HPDE6-E6E7 (cell line): ENCODE data around the gene GFM1.

Source experiments
- DNase-seq: peaks from one replicate; pipeline ENCODE4 v3.0.0; 2011; ENCODE audit warnings: missing footprints; ENCODE audit errors: extremely low spot score

GFM1 gene

DNA sequence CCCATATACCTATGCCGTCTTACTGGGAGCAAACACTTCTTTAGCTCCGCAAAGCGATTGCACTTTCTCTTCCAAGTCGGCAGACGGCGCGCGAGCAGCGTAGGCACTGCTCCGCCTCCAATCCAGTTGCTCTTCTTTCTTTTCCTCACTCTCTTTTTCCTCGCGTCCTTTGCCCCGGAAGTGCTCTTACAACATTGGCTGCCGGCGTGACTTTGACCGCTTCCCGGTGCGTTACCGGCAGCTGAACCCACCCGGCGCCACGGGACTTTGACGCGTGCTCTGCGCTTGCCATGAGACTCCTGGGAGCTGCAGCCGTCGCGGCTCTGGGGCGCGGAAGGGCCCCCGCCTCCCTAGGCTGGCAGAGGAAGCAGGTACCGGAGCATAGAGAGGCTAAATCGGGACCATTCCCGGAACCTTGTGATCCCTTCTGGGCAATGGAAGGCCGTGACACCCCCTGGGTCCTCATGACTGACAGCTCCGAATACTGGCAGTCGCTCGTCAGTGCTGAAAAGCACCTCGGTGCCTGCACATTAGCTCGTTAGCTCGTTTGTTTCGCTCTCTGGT, at the start of gene GFM1:
Gene GFM1 (plus strand): TSS at position 183 of the 564 bp plus-strand sequence. CDS start 108 bp downstream, at position 291.
- peak; percentile 84 for DNase-seq

DNA sequence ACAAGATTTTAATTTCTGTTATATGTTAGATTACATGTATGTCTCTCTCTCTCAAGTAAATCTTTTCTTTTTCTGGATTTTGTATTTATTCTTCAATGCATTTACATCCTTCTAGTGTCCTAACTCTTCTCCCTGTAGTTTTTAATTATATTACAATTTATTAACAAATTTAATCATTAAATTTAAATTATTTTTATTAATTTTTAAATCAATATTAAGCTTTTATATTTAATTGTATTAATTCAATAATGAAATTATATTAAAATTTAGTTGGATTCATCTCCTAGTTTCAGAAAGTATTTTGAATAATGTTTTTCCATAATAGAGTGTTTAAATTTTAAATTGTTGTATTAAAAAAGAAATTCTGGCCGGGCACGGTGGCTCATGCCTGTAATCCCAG, 43.5 kb upstream of the GFM1 start:
- DNase-seq = no peak

DNA sequence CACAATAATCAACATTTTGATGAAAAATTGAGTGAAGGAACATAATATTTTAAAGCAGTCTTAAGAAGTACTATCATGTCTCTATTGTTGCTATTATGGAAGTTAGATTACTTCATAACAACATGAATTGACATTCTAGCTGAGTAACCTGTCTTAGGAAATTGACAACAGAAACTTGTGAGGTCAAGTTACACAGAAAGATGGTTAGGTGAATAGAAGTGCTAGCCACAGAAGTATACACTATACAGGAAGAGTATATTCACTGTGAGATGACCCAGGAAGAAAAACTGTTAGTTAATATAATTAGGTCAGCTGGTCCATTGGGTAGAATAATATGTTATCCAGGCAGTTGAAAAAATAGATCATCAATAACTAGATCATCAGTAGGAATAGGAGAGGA, 42.1 kb upstream of the GFM1 start:
- no peak for DNase-seq

DNA sequence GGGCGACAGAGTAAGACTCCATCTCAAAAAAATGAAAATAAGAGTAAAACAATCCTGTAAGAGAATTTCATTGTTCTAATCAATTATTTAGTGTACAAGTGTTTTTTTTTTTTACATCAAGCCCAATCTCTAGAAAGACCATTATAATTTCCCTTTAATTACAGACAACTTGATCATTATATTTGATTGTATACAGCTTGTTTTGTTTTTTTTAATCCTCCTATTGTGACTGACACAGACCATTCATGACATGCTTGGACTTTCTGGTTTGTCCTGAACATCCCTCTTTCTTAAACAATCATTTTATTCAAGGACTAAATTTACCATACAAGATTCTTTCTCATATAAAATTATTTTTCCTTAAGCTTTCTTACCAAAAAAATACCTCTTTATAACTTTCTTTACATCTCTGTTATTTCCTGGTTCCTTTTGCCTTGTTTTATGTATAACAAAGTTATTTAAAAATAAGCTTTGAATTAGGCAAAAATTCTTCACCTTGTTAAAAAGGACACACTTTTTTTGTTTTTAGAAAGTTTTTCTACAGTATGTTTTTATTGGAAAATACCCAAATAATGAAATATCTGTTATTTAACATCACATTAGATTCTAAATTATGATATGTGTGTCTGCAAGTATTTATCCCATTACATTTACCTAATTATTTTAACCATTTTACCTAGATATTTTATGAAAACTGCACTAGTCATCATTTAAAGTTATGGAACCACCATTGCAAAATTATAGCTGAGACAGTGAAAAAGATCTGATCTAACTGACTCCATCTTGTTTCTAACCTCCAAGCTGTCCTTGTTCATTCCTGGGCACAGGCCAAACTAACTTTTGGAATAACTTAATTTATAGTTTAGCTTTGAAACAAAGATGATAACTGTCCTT, 26.1 kb upstream of the GFM1 start:
- no peak for DNase-seq

DNA sequence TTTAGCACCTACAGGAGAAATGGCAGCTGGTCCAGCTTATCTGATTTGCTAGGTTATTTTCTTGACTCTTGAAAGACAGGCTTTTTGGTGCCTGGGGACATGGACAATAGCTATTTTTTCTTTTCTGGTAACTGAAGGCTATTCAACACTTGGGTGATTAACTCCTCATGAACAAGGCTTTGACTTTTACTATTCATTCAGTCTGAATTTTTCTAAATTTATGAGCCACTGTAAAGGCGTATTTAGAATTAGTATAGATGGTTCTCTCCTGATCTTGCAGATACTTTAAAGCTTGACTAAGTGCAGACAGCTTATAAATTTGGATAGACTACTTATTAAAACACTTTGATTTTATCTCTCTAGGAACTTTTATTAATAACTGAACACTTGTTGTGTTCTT, 18.4 kb upstream of the GFM1 start:
- DNase-seq = no peak

DNA sequence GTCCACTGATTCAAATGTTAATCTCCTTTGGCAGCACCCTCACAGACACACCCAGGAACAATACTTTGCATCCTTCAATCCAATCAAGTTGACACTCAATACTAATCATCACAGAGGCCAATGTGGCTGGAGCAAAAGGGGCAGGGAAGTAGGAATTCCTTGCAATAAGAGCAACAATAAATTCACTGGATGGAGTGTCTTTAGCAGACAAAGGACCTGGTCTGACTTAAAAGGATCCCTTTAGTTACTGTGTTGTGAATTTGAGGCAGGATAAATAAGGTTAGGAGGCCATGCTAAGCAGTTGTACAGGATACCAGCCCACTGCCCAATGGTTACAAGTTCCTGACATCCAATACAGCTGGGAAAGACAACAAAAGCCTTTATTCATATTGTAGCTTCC, 12.3 kb upstream of the GFM1 start:
- no peak for DNase-seq

DNA sequence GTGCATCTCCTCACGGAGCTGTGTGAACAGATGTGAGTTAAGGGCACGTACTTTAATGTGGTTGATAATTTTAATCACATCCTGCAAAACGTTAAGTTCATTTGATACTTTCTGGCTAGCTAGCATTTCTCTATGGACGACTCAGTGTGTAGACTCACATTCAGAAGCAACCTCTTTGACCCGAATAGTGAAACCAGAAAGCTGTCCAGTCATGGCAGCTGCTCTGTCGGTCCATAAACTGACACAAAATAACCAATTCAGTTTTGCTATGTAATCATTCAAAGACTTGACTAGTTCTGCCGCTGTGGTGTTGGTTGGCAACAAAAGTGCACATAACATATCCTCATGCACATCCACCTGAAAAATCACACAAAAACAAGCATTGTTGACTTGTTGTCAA, 3.7 kb upstream of the GFM1 start:
- DNase-seq = no peak

DNA sequence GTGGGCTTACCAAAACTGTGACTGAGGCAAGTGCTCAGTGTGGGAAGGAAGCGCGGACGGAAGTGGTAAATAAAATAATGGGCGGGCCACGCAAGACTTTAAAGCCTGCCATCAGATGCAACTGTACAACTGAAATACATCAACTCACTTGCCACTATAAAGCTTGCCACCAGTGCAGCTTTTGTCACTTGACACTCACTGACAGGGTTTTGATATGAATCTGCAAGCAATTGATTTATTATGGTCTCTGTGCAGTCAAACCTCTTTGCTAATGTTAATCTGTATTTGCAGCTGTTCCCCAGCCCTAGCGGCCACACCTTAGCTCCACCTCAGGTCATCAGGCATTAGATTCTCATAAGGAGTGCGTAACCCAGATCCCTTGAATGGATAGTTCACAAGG, 2.3 kb upstream of the GFM1 start:
- no peak for DNase-seq

DNA sequence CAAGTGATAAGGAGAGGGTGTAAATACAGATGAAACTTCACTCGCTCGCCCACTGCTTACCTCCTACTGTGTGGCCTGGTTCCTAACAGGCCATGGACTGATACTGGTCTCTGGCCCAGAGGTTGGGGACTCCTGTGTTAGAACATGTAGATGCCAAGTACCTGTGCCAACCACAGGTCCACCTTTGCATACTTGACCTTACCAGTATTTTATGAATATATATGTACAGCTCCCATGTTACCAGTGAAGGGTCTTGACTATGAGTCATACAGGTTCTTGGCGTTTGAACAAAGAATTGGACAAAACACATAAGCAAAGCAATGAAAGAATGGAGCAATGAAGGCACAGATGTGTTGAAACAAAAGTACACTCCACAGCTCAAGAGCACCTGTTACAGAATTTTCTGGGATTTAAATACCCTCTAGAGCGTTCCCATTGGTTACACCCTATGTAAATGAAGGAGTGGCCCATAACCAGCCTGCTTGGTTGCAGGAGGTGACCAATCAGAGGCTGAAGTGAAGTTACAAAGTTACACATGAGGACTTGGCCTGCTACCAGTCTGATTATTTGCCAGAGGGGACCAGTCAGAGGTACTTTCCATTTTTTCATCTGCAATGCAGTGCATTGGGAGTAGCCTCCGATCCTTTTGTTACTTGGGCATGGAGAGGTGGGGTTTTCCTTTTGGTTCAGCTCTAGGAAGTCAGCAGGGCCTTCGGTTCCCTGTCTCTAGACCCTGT, 1.7 kb upstream of the GFM1 start:
- DNase-seq = no peak

DNA sequence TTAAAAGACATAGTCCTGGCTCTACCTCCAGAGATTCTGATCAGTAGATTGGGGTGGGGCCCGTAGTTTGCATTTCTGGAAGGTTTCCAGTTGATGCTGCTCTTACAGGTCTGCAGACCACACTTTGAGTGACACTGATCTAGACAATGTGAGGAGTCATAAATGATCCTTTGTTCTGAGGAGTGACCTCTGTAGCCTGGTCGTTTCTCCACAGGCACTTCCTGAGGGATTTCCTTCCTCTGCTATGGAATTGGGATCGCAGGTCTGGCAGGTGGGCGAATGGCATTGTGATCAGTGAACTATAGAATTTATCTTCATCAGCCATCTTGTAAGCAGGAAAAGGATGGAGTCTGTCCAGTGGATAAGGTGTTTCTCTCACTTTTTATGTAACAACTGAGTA, 5.5 kb downstream of the GFM1 start:
- no peak for DNase-seq

DNA sequence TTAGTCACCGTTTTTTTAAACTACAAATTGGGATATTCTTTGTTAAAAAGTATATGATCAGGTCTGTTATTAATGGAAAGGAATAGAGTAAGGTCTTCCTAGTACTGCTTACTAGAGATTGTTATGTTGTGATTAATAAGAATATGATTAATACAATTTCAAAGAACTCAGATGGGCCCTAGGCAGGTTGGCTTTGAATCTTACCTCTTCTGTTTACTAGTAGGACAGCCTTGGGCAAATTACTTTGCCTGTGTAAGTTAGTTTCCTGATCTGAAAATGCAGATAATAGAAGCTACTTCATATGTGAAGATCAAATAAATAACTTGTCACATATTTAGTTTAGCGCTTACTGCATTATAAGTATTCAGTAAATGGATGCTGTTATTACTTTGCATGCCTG, 6.9 kb downstream of the GFM1 start:
- no peak for DNase-seq

DNA sequence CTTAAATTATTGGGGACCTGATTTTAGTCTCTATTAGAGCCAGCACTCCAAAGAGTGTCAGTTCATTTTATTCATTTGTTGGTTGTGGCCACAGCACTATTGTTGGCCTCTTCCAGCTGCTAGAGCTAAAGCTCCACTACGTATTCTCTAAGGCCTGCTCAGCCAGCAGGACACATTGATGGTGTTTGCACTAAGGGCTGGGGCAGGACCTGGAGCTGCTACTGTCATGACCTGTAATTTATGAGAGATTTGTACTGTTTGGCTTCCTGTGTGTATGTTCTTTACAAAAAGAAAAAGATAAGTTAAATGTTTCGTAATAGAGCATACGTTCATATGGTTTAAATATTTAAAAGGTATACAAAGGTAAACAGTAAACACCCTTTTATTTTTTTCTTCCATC, 8.1 kb downstream of the GFM1 start:
- no peak for DNase-seq

DNA sequence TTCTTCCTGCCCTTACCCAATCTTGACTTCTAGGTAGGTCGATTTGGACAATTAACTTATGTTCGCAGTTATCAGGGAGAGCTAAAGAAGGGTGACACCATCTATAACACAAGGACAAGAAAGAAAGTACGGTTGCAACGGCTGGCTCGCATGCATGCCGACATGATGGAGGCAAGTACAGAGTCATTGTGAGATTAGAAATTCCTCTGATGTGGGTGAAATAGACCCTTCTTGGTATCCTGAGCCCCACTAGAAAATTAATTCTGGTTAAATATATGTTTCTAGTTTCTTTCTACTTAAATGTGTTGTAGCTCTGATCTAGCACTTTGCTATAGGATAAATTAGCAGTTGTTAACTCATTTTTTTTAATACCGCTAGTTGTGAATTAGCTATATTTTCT, 14.6 kb downstream of the GFM1 start:
- no peak for DNase-seq

DNA sequence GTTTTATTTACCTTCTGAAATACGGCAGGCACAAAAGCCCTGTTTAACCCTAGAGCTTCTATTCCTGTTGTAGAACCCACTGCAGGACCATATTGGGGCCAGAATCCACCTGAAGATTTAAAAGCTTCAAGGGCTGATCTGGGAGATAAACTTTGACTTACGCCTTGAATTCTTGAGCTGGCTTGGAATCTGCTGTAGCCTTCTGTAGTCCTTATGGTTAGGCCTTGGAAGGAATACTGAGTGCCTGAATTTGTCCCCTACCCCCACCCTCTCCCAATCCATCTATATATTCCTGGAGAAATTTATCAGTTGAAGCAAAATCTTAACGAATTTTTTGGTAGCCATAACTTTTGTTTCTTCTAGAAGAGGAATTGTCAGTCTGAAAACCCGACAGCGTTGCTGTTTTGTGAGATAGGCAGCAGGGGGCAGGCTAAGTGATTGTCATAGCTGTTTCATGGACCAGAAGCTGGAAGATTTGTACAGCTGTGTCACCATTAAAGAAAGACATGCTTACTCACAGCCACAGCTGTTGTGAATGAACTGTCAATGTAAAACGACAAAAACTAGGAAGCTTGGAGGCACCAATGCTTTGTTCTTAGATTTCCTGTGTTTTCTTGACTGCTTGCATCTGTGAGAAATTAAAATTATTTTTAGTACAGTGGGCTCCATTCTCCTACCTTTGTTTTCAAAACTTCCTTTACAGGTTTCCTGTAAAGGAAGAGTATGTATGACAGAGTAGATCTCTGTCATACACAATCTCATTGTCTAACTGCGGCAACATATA, 15.3 kb downstream of the GFM1 start:
- peak; percentile 37 for DNase-seq

DNA sequence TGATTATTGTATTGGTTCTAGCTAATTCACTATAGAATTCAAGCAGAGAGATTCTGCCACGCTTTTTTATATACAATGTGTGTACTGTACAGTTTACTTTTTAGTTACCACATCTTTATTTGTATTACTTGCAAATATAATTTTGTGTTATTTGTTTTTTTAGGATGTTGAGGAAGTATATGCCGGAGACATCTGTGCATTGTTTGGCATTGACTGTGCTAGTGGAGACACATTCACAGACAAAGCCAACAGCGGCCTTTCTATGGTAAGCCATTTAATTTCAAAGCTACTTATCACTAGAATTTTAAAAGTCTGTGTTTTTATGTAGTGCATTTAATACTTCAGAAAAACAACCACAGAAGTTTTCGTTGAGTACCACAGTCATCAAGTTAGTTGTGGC, 16.4 kb downstream of the GFM1 start:
- DNase-seq = no peak

DNA sequence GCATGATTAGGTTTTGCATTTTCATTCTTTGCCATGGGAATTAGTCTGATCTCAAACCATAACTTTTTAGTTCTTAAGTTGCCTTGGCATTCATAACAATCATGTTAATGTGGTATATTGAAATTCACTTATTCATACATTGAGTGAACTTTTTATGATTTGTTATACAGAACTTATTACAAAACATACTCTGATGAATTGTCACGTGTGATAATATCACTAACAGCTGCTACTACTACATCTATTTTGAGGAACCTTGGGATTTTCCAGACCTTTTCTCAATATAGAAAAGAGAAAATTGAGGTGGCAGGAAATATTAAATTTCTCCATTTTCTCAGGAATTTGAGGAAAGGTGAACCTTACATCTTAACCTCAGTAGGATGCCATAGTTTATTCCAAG, 18.9 kb downstream of the GFM1 start:
- no peak for DNase-seq

DNA sequence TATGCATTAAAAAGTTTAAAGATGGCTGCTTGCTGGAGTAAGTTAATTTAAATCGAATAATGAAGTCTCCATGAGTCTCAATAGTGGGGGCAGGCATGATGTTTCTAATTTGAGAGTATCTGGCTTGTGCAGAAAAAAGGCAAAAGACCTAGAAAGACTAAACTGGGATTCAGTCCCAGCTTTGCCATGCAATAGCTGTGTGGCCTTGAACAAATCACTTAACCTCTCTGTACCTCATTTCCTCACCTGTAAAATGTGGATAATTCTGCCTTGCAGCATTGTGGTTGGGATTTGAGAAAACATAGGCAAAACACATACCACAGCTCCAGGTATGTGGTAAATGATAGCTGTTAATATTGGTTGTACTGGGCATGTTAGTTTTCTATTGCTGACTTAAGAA, 19.5 kb downstream of the GFM1 start:
- no peak for DNase-seq

DNA sequence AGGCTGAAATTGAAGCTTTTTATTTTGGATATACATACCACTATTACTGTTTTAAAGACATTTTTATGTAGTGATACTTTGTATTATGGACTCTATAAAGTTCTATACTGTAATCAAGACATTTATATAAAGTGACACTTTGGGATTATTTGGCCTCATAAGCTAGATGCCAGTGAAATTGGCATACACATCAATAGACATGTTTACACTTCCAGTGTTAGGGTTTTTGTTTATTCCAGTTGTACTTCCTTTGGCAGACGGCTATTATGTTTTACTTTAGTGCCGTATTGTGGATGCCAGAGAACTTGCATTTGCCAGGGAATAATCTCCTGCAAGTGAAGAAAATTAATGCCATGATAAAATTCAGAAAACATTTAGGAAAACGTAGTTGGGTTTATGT, 22.1 kb downstream of the GFM1 start:
- no peak for DNase-seq

DNA sequence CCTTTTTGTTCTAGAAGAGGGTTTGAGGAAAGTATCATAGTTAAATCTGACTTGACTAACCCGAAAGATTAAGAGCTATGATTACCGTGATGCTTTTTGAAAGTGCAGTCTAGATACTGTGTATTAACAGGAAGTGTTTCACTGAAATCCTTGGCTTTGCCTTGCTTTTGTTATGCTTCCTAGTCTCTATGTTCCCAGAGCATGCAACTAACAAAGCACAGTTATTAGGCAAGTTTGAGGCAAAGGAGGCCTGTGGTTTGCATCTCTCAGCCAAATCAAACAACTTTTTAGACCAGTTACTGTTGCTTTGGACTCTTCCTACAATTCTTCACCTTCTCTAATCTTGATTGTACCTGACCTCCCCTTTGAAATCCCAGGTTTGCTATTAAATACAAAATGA, 24.2 kb downstream of the GFM1 start:
- no peak for DNase-seq

DNA sequence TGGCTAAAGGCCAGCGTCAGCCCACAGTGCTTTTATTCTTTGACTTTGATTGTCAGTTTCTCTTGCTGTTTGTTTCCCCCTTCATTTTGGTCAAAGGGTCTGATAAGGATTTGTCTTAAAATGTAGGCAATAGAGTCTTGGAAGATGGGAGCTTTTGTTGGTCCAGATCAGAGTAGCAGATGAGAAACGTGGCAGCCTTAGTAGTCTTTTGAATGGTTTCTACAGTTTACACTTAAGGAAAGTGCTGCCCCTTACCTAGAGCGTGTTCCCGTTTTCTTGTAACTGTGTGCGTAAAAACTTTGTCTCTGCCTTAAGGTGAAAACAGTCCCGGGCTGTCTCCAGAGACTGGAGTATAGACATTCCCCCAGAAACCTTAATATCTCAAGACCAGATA, 27.5 kb downstream of the GFM1 start:
- no peak for DNase-seq

DNA sequence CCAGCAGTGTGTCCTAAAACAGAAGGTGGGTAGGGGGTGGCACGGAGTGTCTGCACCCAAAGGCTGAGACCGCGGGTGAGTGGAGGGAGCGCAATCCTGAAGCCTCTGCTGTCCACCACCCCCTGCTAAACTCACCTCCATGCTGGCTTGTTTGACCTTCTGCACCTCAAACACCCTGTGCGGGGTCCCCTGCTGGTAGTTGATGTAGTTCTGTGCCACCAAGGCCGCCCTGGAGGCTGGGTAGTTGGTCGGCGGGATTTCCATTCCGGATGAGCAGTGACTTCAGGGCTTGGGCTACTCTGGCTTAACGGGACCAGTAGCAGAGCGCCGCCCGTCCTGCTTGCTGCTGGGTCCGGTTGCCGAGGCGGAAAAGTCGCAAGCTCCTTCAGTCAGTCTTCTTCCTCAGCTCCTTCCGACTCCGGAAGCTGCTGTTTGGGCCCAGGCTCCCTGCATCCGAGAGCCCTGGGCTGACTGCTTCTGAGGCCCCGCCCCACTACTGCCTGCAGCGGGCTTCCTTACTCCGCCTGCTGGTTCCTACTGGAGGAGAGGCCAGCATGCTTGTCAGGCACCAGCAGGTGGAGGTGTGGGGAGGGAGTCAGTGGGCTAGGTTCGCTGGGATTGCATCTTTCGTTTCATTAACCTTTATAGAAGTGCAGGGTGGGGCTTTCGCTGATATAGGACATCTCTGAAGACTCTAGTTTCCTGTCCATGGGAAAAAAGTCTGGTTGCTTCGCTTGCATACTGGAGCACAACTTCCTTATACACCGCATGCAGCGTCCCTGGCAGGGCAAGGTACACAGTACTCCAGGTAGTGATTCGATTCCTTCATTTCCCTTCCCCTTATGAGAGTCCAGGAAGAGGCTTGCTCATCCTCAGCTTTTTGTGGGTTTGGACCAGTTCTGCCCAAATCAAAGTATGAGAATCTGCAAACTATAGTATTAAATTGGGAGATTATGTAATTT, 28.2 kb downstream of the GFM1 start, which contains the start of gene LXN:
Gene LXN (minus strand): TSS at position 434 of the 962 bp plus-strand sequence. CDS start 170 bp downstream, at position 264.
- peak; percentile 98 for DNase-seq
